ENCODE results near the gene RAB6A.
"Not testable (repeated sequence)": the region's sequence is repeated elsewhere in the genome, so short reads cannot be mapped to it uniquely, and the experiment has no call there.

The RAB6A gene

GRCh38 chr11:73760679-73761402, at the start of gene RAB6A:
RAB6A (minus strand) TSS chr11:73761074; CDS start chr11:73760635, 439 bp downstream.
- peak; percentile 97 to 100 for DNase-seq (ENCODE audit: extremely low read depth in 1 of 2, low read depth in 1 of 2)

- DNase-seq (ENCODE audit: extremely low read depth in 1 of 2, low read depth in 1 of 2): no peak
Observed at GRCh38 chr11:73810637-73811036, 49.8 kb upstream of the RAB6A start.

- DNase-seq (ENCODE audit: extremely low read depth in 1 of 2, low read depth in 1 of 2): no peak
Observed at GRCh38 chr11:73808052-73808451, 47.2 kb upstream of the RAB6A start.

- no peak for DNase-seq (ENCODE audit: extremely low read depth in 1 of 2, low read depth in 1 of 2)
Observed at GRCh38 chr11:73804712-73805111, 43.8 kb upstream of the RAB6A start.

- DNase-seq (ENCODE audit: extremely low read depth in 1 of 2, low read depth in 1 of 2): no peak
Observed at GRCh38 chr11:73801136-73801535, 40.3 kb upstream of the RAB6A start.

GRCh38 chr11:73800276-73800806, 39.5 kb upstream of the RAB6A start:
- DNase-seq (ENCODE audit: extremely low read depth in 1 of 2, low read depth in 1 of 2): no peak

- DNase-seq (ENCODE audit: extremely low read depth in 1 of 2, low read depth in 1 of 2): no peak
Observed at GRCh38 chr11:73797457-73797856, 36.6 kb upstream of the RAB6A start.

- DNase-seq (ENCODE audit: extremely low read depth in 1 of 2, low read depth in 1 of 2): no peak
Observed at GRCh38 chr11:73795925-73796632, 35.2 kb upstream of the RAB6A start.

- DNase-seq (ENCODE audit: extremely low read depth in 1 of 2, low read depth in 1 of 2): no peak
Observed at GRCh38 chr11:73792584-73792983, 31.7 kb upstream of the RAB6A start.

GRCh38 chr11:73789279-73789670, 28.4 kb upstream of the RAB6A start:
- no peak for DNase-seq (ENCODE audit: extremely low read depth in 1 of 2, low read depth in 1 of 2)

- DNase-seq (ENCODE audit: extremely low read depth in 1 of 2, low read depth in 1 of 2): peak; percentile 78 to 81
Observed at GRCh38 chr11:73787643-73788558, 27.0 kb upstream of the RAB6A start, which contains the start of gene MRPL48. MRPL48 (plus strand) TSS chr11:73787874; CDS start chr11:73787972, 98 bp downstream.

GRCh38 chr11:73787051-73787642, 26.3 kb upstream of the RAB6A start:
- DNase-seq (ENCODE audit: extremely low read depth in 1 of 2, low read depth in 1 of 2): no peak

- DNase-seq (ENCODE audit: extremely low read depth in 1 of 2, low read depth in 1 of 2): not testable (repeated sequence)
Observed at GRCh38 chr11:73785467-73785866, 24.6 kb upstream of the RAB6A start.

- no peak for DNase-seq (ENCODE audit: extremely low read depth in 1 of 2, low read depth in 1 of 2)
Observed at GRCh38 chr11:73784734-73785133, 23.9 kb upstream of the RAB6A start.

GRCh38 chr11:73784080-73784634, 23.3 kb upstream of the RAB6A start:
- no peak for DNase-seq (ENCODE audit: extremely low read depth in 1 of 2, low read depth in 1 of 2)

GRCh38 chr11:73783483-73784020, 22.7 kb upstream of the RAB6A start:
- no peak for DNase-seq (ENCODE audit: extremely low read depth in 1 of 2, low read depth in 1 of 2)

- DNase-seq (ENCODE audit: extremely low read depth in 1 of 2, low read depth in 1 of 2): no peak
Observed at GRCh38 chr11:73781303-73781702, 20.4 kb upstream of the RAB6A start.

GRCh38 chr11:73779084-73779902, 18.4 kb upstream of the RAB6A start:
- DNase-seq (ENCODE audit: extremely low read depth in 1 of 2, low read depth in 1 of 2): peak; percentile 93 to 95

- DNase-seq (ENCODE audit: extremely low read depth in 1 of 2, low read depth in 1 of 2): not testable (repeated sequence)
Observed at GRCh38 chr11:73770811-73771210, 9.9 kb upstream of the RAB6A start.

Measured in activated CD8-positive, alpha-beta memory T cell treated with anti-CD3 and anti-CD28 coated beads for 1 hour (primary cell).